PC-3 (cell line): Measurements from ENCODE around the gene ZFYVE9. TPM values are rescaled to one million over a fixed set of nuclear protein-coding genes. Genes with fewer than 3 reads are reported as not detected.

Experiments
- ATAC-seq: fragments of 200-7000 bp; cut with Tn5 transposase; 2 replicates; pipeline ENCODE4 v1.9.1; 2020; ENCODE audit warnings: mild to moderate bottlenecking, moderate library complexity
- BruUV-seq: library from RNA; stranded (reverse); fragments of 400-500 nt; replicated peaks from 2 replicates; lab custom pipeline; 2021; lab: Mats Ljungman, UMichigan
- CTCF ChIA-PET: fragments of 300-600 bp; sonication (Branson Sonifier 250); formaldehyde crosslinking; loops from one replicate; lab custom pipeline; 2022; ENCODE audit warnings: antibody characterized with exemption; lab: Charles Lee
- POLR2A ChIA-PET: fragments of 300-600 bp; sonication (Branson Sonifier 250); formaldehyde crosslinking; loops from one replicate; lab custom pipeline; 2022; ENCODE audit warnings: antibody characterized with exemption; ENCODE audit not compliant: unreplicated experiment; lab: Charles Lee
- DNase-seq: peaks from one replicate; pipeline ENCODE4 v3.0.0-alpha.2; 2015
- H2AFZ ChIP-seq: fragments of 300-600 bp; sonication (generic); 2 replicates; pipeline ENCODE4 v1.6.0; 2016; ENCODE audit warnings: antibody characterized with exemption, low read length
- H3F3A ChIP-seq: fragments of 300-600 bp; sonication (generic); one replicate; pipeline ENCODE4 v1.6.0; 2017; ENCODE audit warnings: antibody characterized with exemption, low read length, control low read depth, mild to moderate bottlenecking; ENCODE audit not compliant: unreplicated experiment
- H3K27ac ChIP-seq: fragments of 300-600 bp; sonication (generic); 2 replicates; pipeline ENCODE4 v1.5.1; 2016; ENCODE audit warnings: mild to moderate bottlenecking, low read length
- H3K27me3 ChIP-seq: fragments of 300-600 bp; sonication (generic); 2 replicates; pipeline ENCODE4 v1.6.1; 2016; ENCODE audit warnings: low read length, mixed read lengths
- H3K36me3 ChIP-seq: fragments of 300-600 bp; sonication (generic); 2 replicates; pipeline ENCODE4 v1.6.1; 2016; ENCODE audit warnings: low read depth, mixed run types, low read length, mixed read lengths
- H3K4me1 ChIP-seq: fragments of 300-600 bp; sonication (generic); 2 replicates; pipeline ENCODE4 v1.5.1; 2016; ENCODE audit warnings: low read length; ENCODE audit not compliant: insufficient read depth
- H3K4me2 ChIP-seq: fragments of 300-600 bp; sonication (generic); 2 replicates; pipeline ENCODE4 v1.6.0; 2016; ENCODE audit warnings: low read length
- H3K4me3 ChIP-seq: fragments of 300-600 bp; sonication (generic); 2 replicates; pipeline ENCODE4 v1.5.1; 2016; ENCODE audit warnings: mild to moderate bottlenecking, low read length, mixed read lengths
- H3K79me2 ChIP-seq: fragments of 300-600 bp; sonication (generic); 2 replicates; pipeline ENCODE4 v1.6.1; 2017; ENCODE audit warnings: low read length, mixed read lengths
- H3K9ac ChIP-seq: fragments of 300-600 bp; sonication (generic); 2 replicates; pipeline ENCODE4 v1.6.0; 2016; ENCODE audit warnings: mild to moderate bottlenecking, low read length
- H3K9me2 ChIP-seq: fragments of 300-600 bp; sonication (generic); replicated peaks from 2 replicates; pipeline ENCODE4 v1.6.1; 2016; ENCODE audit warnings: mixed run types, low read length, mixed read lengths
- H3K9me3 ChIP-seq: fragments of 300-600 bp; sonication (generic); 2 replicates; pipeline ENCODE4 v1.6.1; 2016; ENCODE audit warnings: low read length, mixed read lengths
- H4K20me1 ChIP-seq: fragments of 300-600 bp; sonication (generic); 2 replicates; pipeline ENCODE4 v1.6.1; 2016; ENCODE audit warnings: low read length, mixed read lengths
- EZH2 ChIP-seq: fragments of 300-600 bp; sonication (generic); IDR thresholded peaks from one replicate; pipeline ENCODE4 v1.6.1; 2017; ENCODE audit warnings: antibody characterized with exemption, mild to moderate bottlenecking, low read length; ENCODE audit not compliant: unreplicated experiment
- EZH2phosphoT487 ChIP-seq: fragments of 300-600 bp; sonication (generic); IDR thresholded peaks from 2 replicates; pipeline ENCODE4 v1.6.1; 2018; ENCODE audit warnings: mild to moderate bottlenecking, antibody characterized with exemption, low read length, borderline replicate concordance
- intact Hi-C: fragments of 100-400 bp; cut with micrococcal nuclease; formaldehyde crosslinking; loops from 2 replicates; pipeline ENCODE4 v1.9.0; 2023
- total RNA-seq: library from RNA; depleted of rRNA; stranded (reverse); fragments of >200 nt; gene quantifications from 2 replicates; pipeline ENCODE4 v1.2.3, GENCODE V29; 2014
- TF ChIP-seq, protein P1 (sequence below): fragments of 300-600 bp; sonication (generic); conservative IDR thresholded peaks from 2 replicates; pipeline ENCODE4 v1.5.1; 2017; ENCODE audit warnings: antibody characterized with exemption, low read depth, mild to moderate bottlenecking, low read length

The ZFYVE9 gene
- total RNA-seq, 1 experiment from 2014 or later = 14.2 TPM

DNA sequence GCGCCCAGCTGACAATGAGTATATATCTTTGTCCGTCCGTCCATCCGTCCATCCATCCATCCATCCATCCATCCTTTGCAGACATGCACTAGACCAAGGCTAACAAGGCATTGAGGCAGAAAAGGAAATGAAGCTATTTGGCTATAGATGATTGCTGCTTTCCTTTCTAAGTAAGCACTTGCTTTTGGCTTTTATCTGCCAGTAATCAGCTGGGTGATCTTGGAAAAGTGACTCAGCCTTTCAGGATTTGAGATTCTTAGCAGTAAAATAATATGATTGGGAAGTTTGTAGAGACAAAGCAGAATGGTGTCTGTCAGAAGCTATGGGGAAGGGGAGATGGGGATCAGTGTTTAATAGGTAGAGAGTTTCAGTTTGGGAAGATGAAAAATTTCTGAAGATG is 22.7 kb downstream of the ZFYVE9 start:
- H3K9me3 ChIP-seq = no peaks in the 10 kb centered on the region
- POLR2A ChIA-PET = interaction anchor here (0.7 kb wide), 1 partner anchor 61 kb away, joined by 7 read pairs; no protein-coding TSS in a partner anchor

DNA sequence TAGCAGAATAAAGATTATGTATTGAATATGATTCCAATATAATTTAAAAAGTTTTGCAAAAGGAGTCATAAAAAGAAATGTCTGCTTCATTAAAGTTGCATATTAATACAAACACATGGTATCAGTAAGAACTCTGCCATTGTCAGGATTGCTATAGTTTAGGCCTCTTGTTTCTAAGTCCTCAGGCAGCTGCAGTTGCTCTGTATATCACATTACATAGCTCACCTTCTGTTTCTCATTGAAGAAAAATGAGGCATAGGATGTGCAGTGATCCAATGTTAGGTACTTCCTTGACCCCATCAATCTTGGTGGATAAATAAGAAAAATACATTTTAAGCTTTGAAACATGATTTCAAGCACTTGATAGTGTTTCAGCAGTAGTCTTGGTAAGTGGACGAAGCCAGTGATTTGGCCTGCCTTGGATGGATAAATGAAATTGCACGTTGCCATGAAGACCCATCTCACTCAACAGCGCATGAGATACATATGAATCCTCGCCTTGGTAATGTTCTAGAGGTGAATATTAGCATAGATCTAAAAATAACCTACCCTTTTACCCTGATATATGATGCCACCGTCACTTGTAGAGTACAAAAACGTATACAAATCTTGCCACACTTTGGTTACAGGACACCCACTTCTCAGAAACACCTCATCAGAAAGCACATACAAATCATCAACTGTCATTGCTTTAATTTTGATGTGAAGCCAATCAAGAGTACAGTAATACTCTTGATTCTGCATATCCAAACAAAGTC is 25.3 kb downstream of the ZFYVE9 start:
- no TSS peak for BruUV-seq
- ATAC-seq = no peak

More for the DNA sequence above, 22.7 kb downstream of the ZFYVE9 start:
- no peak overlapping the region for H2AFZ ChIP-seq
- no peak overlapping the region for H3K4me2 ChIP-seq
- intact Hi-C loops = no loop called here
- no peak overlapping the region for H3K27ac ChIP-seq
- DNase-seq (peak; percentile 6), ATAC-seq (no peak)
- H3K4me3 ChIP-seq = no peak overlapping the region
- H3K9ac ChIP-seq = no peak overlapping the region
- no peaks in the 10 kb centered on the region for H3K79me2 ChIP-seq
- H3K9me2 ChIP-seq = no peaks in the 10 kb centered on the region
- H3K36me3 ChIP-seq = no peaks in the 10 kb centered on the region
- no peaks in the 10 kb centered on the region for H3K27me3 ChIP-seq
- BruUV-seq = no TSS peak
- no peaks in the 10 kb centered on the region for H3F3A ChIP-seq
- no peaks in the 10 kb centered on the region for H4K20me1 ChIP-seq
- TF ChIP-seq EZH2 (no peak), EZH2phosphoT487 (no peak)
- TF ChIP-seq, protein P1, sequence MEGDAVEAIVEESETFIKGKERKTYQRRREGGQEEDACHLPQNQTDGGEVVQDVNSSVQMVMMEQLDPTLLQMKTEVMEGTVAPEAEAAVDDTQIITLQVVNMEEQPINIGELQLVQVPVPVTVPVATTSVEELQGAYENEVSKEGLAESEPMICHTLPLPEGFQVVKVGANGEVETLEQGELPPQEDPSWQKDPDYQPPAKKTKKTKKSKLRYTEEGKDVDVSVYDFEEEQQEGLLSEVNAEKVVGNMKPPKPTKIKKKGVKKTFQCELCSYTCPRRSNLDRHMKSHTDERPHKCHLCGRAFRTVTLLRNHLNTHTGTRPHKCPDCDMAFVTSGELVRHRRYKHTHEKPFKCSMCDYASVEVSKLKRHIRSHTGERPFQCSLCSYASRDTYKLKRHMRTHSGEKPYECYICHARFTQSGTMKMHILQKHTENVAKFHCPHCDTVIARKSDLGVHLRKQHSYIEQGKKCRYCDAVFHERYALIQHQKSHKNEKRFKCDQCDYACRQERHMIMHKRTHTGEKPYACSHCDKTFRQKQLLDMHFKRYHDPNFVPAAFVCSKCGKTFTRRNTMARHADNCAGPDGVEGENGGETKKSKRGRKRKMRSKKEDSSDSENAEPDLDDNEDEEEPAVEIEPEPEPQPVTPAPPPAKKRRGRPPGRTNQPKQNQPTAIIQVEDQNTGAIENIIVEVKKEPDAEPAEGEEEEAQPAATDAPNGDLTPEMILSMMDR = no peak
- CTCF ChIA-PET = no interaction called here
- H3K4me1 ChIP-seq = peaks cover 2% of the 10 kb centered on the region

More for the DNA sequence above, 25.3 kb downstream of the ZFYVE9 start:
- no peaks in the 10 kb centered on the region for H3F3A ChIP-seq
- no peak for DNase-seq
- H3K27me3 ChIP-seq = no peaks in the 10 kb centered on the region
- H3K4me1 ChIP-seq = no peaks in the 10 kb centered on the region
- H3K27ac ChIP-seq = no peak overlapping the region
- H3K36me3 ChIP-seq = no peaks in the 10 kb centered on the region
- H3K79me2 ChIP-seq = no peaks in the 10 kb centered on the region
- H2AFZ ChIP-seq = no peak overlapping the region
- ChIA-PET CTCF (no interaction called here), POLR2A (no interaction called here)
- no peaks in the 10 kb centered on the region for H3K9me2 ChIP-seq
- H4K20me1 ChIP-seq = no peaks in the 10 kb centered on the region
- H3K4me2 ChIP-seq = no peak overlapping the region
- no peak overlapping the region for H3K4me3 ChIP-seq
- TF ChIP-seq EZH2 = no peak
- TF ChIP-seq, protein P1 = no peak
- no peak for TF ChIP-seq EZH2phosphoT487
- H3K9me3 ChIP-seq = no peaks in the 10 kb centered on the region
- H3K9ac ChIP-seq = no peak overlapping the region
- intact Hi-C loops = no loop called here
